GM19193 (cell line): Measurements from ENCODE around the gene IGSF9B.

Experiments
- POLR2A ChIP-seq: IDR thresholded peaks from 4 replicates; pipeline ENCODE4 v1.6.1; 2011; ENCODE audit not compliant: insufficient read depth, insufficient read length; ENCODE audit errors: extremely low read depth

Gene IGSF9B

DNA sequence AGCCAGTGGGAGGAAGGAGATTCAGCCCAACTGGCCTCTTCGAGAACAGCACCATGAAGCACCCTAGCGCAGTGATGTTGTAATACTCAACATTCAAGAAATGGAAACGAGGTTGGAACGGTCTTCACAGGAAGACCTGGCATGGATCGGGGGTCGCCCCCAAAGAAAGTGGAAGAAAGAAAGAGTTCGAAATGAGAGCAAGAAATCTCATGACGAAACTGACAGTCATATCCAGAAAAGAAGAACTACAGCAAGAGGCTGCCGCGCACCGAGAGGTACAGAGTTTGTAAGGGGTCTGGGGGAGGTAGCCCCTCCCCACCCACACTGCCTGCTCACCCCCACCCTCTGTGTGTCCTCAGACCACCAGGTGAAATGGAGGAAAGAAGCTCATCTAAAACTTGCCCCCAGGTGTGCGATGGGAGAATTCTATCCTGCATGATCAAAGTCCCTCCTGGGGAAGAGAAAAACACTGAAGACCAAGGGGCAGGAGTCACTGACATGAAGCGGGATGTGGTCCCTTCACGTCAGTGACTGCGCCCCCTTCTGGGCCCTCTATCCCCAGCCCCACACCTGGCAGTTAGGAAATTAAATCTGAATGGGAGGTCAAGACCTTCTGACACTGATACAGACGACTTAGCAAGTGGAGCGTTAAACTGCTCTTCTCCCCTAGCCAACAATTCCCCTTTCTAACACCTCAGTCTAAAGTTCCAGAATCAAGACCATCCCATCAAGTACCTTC lies 58.6 kb downstream of the IGSF9B start:
- no peak for TF ChIP-seq POLR2A

GRCh38 chr11:133897331-133897650 lies 59.5 kb downstream of the IGSF9B start:
- TF ChIP-seq POLR2A: no peak

- TF ChIP-seq POLR2A: no peak
These were observed 60.0 kb downstream of the IGSF9B start for GRCh38 chr11:133896642-133897330.

- no peak for TF ChIP-seq POLR2A
These were observed 60.7 kb downstream of the IGSF9B start for GRCh38 chr11:133896028-133896427.

DNA sequence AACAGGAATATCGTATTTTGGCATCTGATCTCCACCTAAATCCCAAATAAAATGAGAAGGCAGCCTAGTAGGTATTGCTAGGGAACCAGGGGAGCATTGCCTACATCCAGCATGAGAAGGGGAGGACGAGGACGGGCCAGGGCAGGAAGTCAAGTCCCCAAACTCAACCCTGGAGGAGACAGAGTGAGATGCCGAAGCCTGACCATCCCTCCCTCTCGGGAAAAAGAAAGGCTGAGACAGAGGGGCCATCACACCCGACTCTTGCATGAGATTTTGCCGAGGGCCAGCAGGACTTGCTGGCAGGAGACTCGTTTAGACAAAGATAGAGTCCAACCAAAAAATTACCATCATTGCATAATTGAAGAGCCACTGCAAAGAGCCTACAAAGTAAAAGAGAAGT lies 61.2 kb downstream of the IGSF9B start:
- no peak for TF ChIP-seq POLR2A

- no peak for TF ChIP-seq POLR2A
These were observed 61.7 kb downstream of the IGSF9B start for GRCh38 chr11:133895061-133895479.

- no peak for TF ChIP-seq POLR2A
These were observed 63.4 kb downstream of the IGSF9B start for GRCh38 chr11:133893381-133893780.

- no peak for TF ChIP-seq POLR2A
These were observed 64.0 kb downstream of the IGSF9B start for GRCh38 chr11:133892584-133893380.

GRCh38 chr11:133892126-133892525 lies 64.6 kb downstream of the IGSF9B start:
- TF ChIP-seq POLR2A: no peak

- no peak for TF ChIP-seq POLR2A
These were observed 66.9 kb downstream of the IGSF9B start for GRCh38 chr11:133889893-133890292.

- no peak for TF ChIP-seq POLR2A
These were observed 67.6 kb downstream of the IGSF9B start for GRCh38 chr11:133889188-133889587.

DNA sequence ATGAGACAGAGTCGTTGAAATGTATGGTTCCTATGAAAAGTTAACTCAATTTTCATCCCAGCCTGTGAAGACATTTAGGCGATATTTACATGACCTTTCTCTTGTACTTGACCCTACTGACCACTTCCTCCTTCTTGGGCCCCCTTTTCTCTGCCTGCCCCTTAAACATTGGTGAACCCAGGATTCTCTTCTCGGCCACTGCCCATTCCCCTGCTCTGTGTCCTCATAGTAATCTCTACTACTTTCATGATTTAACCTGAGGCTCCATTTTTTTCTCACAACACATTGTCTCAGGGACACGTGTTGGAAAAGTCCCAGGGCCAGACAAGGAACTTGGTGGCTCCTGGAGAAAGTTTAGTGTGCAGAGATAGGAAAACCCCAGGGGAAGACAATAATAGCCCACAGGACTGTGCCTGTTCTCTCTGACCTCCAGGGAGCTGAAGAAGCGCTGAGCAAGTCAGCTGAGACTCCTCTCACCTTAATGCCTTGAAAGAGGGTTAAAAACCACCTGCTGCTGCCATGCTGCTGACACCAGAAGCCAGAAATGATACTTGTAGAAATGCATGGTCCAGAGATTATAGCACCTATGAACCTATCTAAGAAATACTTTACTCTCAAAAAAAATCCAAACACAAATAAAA lies 69.0 kb downstream of the IGSF9B start:
- no peak for TF ChIP-seq POLR2A

DNA sequence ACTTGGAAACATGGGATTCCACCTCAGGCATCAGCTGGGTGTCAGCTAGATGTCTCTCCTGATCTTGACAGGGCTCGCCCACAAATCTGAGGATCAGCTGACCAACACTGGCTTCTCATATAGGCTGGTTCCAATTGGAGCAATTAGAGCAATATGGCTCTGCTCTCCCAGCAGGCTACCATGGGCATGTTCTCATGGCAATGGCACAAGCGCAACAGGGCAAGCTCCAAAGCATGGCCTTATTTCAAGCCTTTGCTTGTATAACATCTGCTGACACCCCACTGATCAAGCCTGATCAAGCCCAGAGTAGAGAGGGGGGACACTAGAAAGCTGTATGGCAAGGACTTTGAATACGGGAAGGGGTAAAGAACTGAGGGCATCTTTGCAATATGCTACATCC lies 70.7 kb downstream of the IGSF9B start:
- TF ChIP-seq POLR2A: no peak

DNA sequence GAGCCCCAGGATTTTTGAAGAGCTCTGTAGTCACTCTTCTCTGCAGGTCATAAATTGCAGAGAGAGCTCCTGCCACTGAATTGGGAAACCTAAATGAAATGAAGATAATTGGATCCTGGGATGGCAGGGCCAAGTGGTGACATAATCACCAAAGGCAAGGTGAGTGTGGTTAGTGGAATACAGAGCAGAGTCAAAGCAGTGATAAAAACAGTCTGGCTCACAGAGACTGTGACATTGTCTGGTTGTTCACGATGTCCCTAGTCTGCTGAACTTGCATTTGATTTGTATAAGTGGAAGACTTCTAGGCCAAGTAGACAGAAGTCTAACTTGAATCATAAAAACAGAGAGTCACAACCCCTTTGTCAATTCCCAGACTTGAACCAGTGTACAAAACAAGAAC lies 84.6 kb downstream of the IGSF9B start:
- no peak for TF ChIP-seq POLR2A

- TF ChIP-seq POLR2A: no peak
These were observed 89.3 kb downstream of the IGSF9B start for GRCh38 chr11:133867456-133867855.
